SK-N-MC (cell line): ENCODE results near the gene ARFRP1.

ENCODE experiments used
- EZH2 ChIP-seq: fragments of 200-600 bp; sonication (generic); IDR thresholded peaks from one replicate; pipeline ENCODE4 v1.6.1; 2017; ENCODE audit warnings: antibody characterized with exemption
- POLR2AphosphoS5 ChIP-seq: IDR thresholded peaks from 2 replicates; pipeline ENCODE4 v1.6.1; 2012; ENCODE audit warnings: mild to moderate bottlenecking, low read depth, low read length, borderline replicate concordance

GRCh38 chr20:63651942-63652191 lies 55.9 kb downstream of the ARFRP1 start:
- TF ChIP-seq EZH2 (no peak), POLR2AphosphoS5 (no peak)
